ENCODE data around the gene KLF12.

DNA sequence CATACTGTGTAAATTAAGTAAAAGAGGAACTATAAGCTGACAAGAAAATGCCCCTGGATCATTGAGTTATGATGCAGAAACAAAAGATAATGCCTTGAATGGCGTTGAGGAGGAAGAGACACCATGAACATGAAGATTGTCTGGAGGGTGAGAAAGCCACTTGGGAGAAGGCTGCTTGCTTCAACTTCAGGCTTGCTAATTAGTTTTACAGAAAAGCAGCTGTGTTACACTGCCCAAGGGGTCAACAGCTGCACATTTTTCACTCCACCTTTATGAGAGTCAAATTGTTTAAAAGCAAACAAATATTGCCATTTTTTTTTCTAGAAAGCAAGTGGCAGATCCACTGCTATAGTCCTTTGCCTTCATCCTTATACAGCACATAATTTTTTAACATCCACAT, 35.5 kb upstream of the KLF12 start:
- TF ChIP-seq CTCF (conservative IDR thresholded peaks at IDR 0.05 in 1 of 2, IDR thresholded peaks at IDR 0.05 in 1 of 2; ENCODE audit: low read depth in 1 of 2, low read length in 2 of 2) (no peak), EZH2 (IDR thresholded peaks at IDR 0.05; ENCODE audit: low read length, missing control alignments) (no peak)
